Neuronal stem cell (in vitro differentiated cells): Measurements from ENCODE around the gene ZNF618.

Experiments used
- DNase-seq: peaks from one replicate; pipeline ENCODE4 v3.0.0-alpha.2; 2013; ENCODE audit warnings: low spot score
- H2AFZ ChIP-seq: one replicate; pipeline ENCODE4 v1.6.1; 2013; ENCODE audit warnings: mild to moderate bottlenecking, low read length, inconsistent platforms
- H2AK5ac ChIP-seq: 2 replicates; pipeline ENCODE4 v1.6.1; 2013; ENCODE audit warnings: low read depth, mild to moderate bottlenecking, inconsistent platforms, low read length, moderate library complexity, mixed read lengths
- H2BK120ac ChIP-seq: 2 replicates; pipeline ENCODE4 v1.6.1; 2013; ENCODE audit warnings: low read depth, mild to moderate bottlenecking, inconsistent platforms, low read length, moderate library complexity, mixed read lengths
- H2BK12ac ChIP-seq: one replicate; pipeline ENCODE4 v1.6.1; 2013; ENCODE audit warnings: low read length, inconsistent platforms
- H2BK15ac ChIP-seq: 2 replicates; pipeline ENCODE4 v1.6.1; 2013; ENCODE audit warnings: mild to moderate bottlenecking, low read length, inconsistent platforms, mixed read lengths
- H2BK5ac ChIP-seq: one replicate; pipeline ENCODE4 v1.6.1; 2013; ENCODE audit warnings: inconsistent platforms, mild to moderate bottlenecking, low read length, moderate library complexity
- H3K14ac ChIP-seq: one replicate; pipeline ENCODE4 v1.6.1; 2013; ENCODE audit warnings: low read length, inconsistent platforms
- H3K18ac ChIP-seq: 2 replicates; pipeline ENCODE4 v1.6.1; 2013; ENCODE audit warnings: low read length, inconsistent platforms
- H3K23ac ChIP-seq: 2 replicates; pipeline ENCODE4 v1.6.1; 2013; ENCODE audit warnings: low read depth, mild to moderate bottlenecking, mixed read lengths, low read length, inconsistent platforms; ENCODE audit not compliant: poor library complexity
- H3K27ac ChIP-seq: replicated peaks from 3 replicates; pipeline ENCODE4 v1.5.1; 2013; ENCODE audit warnings: low read length, inconsistent platforms
- H3K27me3 ChIP-seq, 3 experiments: 2 replicates each; pipeline ENCODE4 v1.6.1; 2013; ENCODE audit warnings: low read length in 3 of 3, mild to moderate bottlenecking in 2 of 3, inconsistent platforms in 1 of 3, low read depth in 1 of 3, mixed read lengths in 1 of 3, moderate library complexity in 1 of 3; ENCODE audit not compliant: control insufficient read depth in 3 of 3, insufficient read depth in 3 of 3
- H3K36me3 ChIP-seq, 2 donors: replicated peaks in 1 of 2; 2 replicates each; pipeline ENCODE4 v1.6.1; 2013; ENCODE audit warnings: low read length in 2 of 2; ENCODE audit not compliant: control insufficient read depth in 2 of 2, insufficient read depth in 2 of 2
- H3K4ac ChIP-seq: 2 replicates; pipeline ENCODE4 v1.6.1; 2013; ENCODE audit warnings: inconsistent platforms, mild to moderate bottlenecking, low read length, moderate library complexity
- H3K4me1 ChIP-seq, 2 donors: 1 replicate in 1 of 2; 2 replicates in 1 of 2; pipeline ENCODE4 v1.6.1; 2013; ENCODE audit warnings: low read length in 2 of 2, low read depth in 1 of 2; ENCODE audit not compliant: control insufficient read depth in 2 of 2, insufficient read depth in 1 of 2
- H3K4me2 ChIP-seq: one replicate; pipeline ENCODE4 v1.6.1; 2013; ENCODE audit warnings: mild to moderate bottlenecking, low read length, inconsistent platforms; ENCODE audit not compliant: insufficient read depth, poor library complexity, severe bottlenecking
- H3K4me3 ChIP-seq, 2 donors: 2 replicates each; pipeline ENCODE4 v1.5.1; 2013; ENCODE audit warnings: low read length in 2 of 2, mild to moderate bottlenecking in 2 of 2, inconsistent platforms in 1 of 2, moderate library complexity in 1 of 2
- H3K79me1 ChIP-seq: one replicate; pipeline ENCODE4 v1.6.1; 2013; ENCODE audit warnings: low read depth, mild to moderate bottlenecking, inconsistent platforms, low read length, moderate library complexity
- H3K9ac ChIP-seq: one replicate; pipeline ENCODE4 v1.6.1; 2013; ENCODE audit warnings: mild to moderate bottlenecking, low read depth, low read length, inconsistent platforms; ENCODE audit not compliant: poor library complexity
- H3K9me3 ChIP-seq, 2 donors: replicated peaks in 1 of 2; 2 replicates each; pipeline versions ENCODE3 to v1.6.1; 2013; ENCODE audit warnings: low read length in 2 of 2, mild to moderate bottlenecking in 2 of 2, inconsistent platforms in 1 of 2, low read depth in 1 of 2, mixed read lengths in 1 of 2, moderate library complexity in 1 of 2; ENCODE audit not compliant: control insufficient read depth in 2 of 2, insufficient read depth in 1 of 2
- H4K8ac ChIP-seq: one replicate; pipeline ENCODE4 v1.6.1; 2013; ENCODE audit warnings: low read depth, mild to moderate bottlenecking, inconsistent platforms, low read length, moderate library complexity
- H4K91ac ChIP-seq: one replicate; pipeline ENCODE4 v1.6.1; 2013; ENCODE audit warnings: low read length, low read depth, mild to moderate bottlenecking, inconsistent platforms; ENCODE audit not compliant: poor library complexity
- WGBS, 2 donors: extraction: QIAGEN DNeasy Blood & Tissue Kit; methylation state at CpG; one replicate each; pipeline ENCODE4 v1.1.7; 2013; ENCODE audit warnings: missing lambda C conversion rate in 2 of 2, mixed read lengths in 1 of 2; ENCODE audit not compliant: insufficient read length in 2 of 2, insufficient replicate concordance in 1 of 2; ENCODE audit errors: extremely low coverage in 2 of 2; 5-methylcytosine and 5-hydroxymethylcytosine counted together

ZNF618 gene

GRCh38 chr9:113954591-113954990, 78.5 kb downstream of the ZNF618 start:
- no peak overlapping the region for H2BK5ac ChIP-seq
- H3K4me2 ChIP-seq = no peak overlapping the region
- no peak overlapping the region for H2AK5ac ChIP-seq
- DNase-seq = no peak
- H3K36me3 ChIP-seq = peaks cover 0 to 8% of the 10 kb centered on the region in 2 donors
- H3K9me3 ChIP-seq = peaks cover 0 to 2% of the 10 kb centered on the region in 2 donors
- no peak overlapping the region for H3K9ac ChIP-seq
- H4K8ac ChIP-seq = no peak overlapping the region
- H3K4ac ChIP-seq = no peak overlapping the region
- H3K14ac ChIP-seq = no peak overlapping the region
- H2BK15ac ChIP-seq = no peak overlapping the region
- H4K91ac ChIP-seq = no peak overlapping the region
- H2AFZ ChIP-seq = no peak overlapping the region
- no peak overlapping the region for H2BK12ac ChIP-seq
- H2BK120ac ChIP-seq = no peak overlapping the region
- no peak overlapping the region for H3K27ac ChIP-seq
- H3K4me3 ChIP-seq = no peak overlapping the region
- no peaks in the 10 kb centered on the region for H3K27me3 ChIP-seq
- no peak overlapping the region for H3K18ac ChIP-seq
- peaks cover 0 to 3% of the 10 kb centered on the region in 2 donors for H3K4me1 ChIP-seq
- peaks cover 2% of the 10 kb centered on the region for H3K79me1 ChIP-seq
- H3K23ac ChIP-seq = no peak overlapping the region

- Histone ChIP-seq H3K4me1 (peaks cover 0 to 3% of the 10 kb centered on the region in 2 donors), H2BK15ac (no peak overlapping the region), H3K9me3 (peaks cover 0 to 2% of the 10 kb centered on the region in 2 donors), H2AK5ac (no peak overlapping the region), H3K36me3 (peaks cover 0 to 10% of the 10 kb centered on the region in 2 donors), H3K4me3 (no peak overlapping the region), H3K27ac (no peak overlapping the region), H3K4me2 (no peak overlapping the region), H3K23ac (no peak overlapping the region), H3K18ac (no peak overlapping the region), H3K9ac (no peak overlapping the region), H3K27me3 (no peaks in the 10 kb centered on the region), H2AFZ (no peak overlapping the region), H3K79me1 (no peaks in the 10 kb centered on the region), H3K4ac (no peak overlapping the region), H2BK5ac (no peak overlapping the region), H4K91ac (no peak overlapping the region), H3K14ac (no peak overlapping the region), H2BK120ac (no peak overlapping the region), H4K8ac (no peak overlapping the region), H2BK12ac (no peak overlapping the region)
- WGBS, 2 donors = no CpG with 5 or more reads among the region's 2 CpGs
- no peak for DNase-seq
Measured at GRCh38 chr9:113955076-113955752, 79.1 kb downstream of the ZNF618 start.

- Histone ChIP-seq H3K18ac (no peak overlapping the region), H3K79me1 (no peaks in the 10 kb centered on the region), H2BK15ac (no peak overlapping the region), H3K23ac (no peak overlapping the region), H3K27ac (no peak overlapping the region), H3K4ac (no peak overlapping the region), H2AFZ (no peak overlapping the region), H2BK12ac (no peak overlapping the region), H4K8ac (no peak overlapping the region), H3K4me1 (peaks cover 0 to 3% of the 10 kb centered on the region in 2 donors), H3K4me2 (no peak overlapping the region), H3K9ac (no peak overlapping the region), H3K14ac (no peak overlapping the region), H4K91ac (no peak overlapping the region), H2BK120ac (no peak overlapping the region), H3K9me3 (peaks cover 0 to 2% of the 10 kb centered on the region in 2 donors), H2BK5ac (no peak overlapping the region), H3K4me3 (no peak overlapping the region), H3K36me3 (peaks cover 2 to 11% of the 10 kb centered on the region in 2 donors), H2AK5ac (no peak overlapping the region), H3K27me3 (no peaks in the 10 kb centered on the region)
- no CpG with 5 or more reads among the region's 5 CpGs for WGBS, 2 donors
- DNase-seq = no peak
Measured at GRCh38 chr9:113956901-113957300, 80.8 kb downstream of the ZNF618 start.

GRCh38 chr9:113957351-113957750, 81.2 kb downstream of the ZNF618 start:
- Histone ChIP-seq H3K27me3 (no peaks in the 10 kb centered on the region), H2BK12ac (no peak overlapping the region), H2AK5ac (no peak overlapping the region), H2BK5ac (no peak overlapping the region), H3K4me3 (no peak overlapping the region), H4K91ac (no peak overlapping the region), H2BK15ac (no peak overlapping the region), H2AFZ (no peak overlapping the region), H3K27ac (no peak overlapping the region), H3K4me2 (no peak overlapping the region), H3K4ac (no peak overlapping the region), H3K9me3 (peaks cover 0 to 2% of the 10 kb centered on the region in 2 donors), H4K8ac (no peak overlapping the region), H3K14ac (no peak overlapping the region), H3K79me1 (no peaks in the 10 kb centered on the region), H3K18ac (no peak overlapping the region), H3K23ac (no peak overlapping the region), H3K9ac (no peak overlapping the region), H3K4me1 (peaks cover 0 to 3% of the 10 kb centered on the region in 2 donors), H3K36me3 (peaks cover 2 to 13% of the 10 kb centered on the region in 2 donors), H2BK120ac (no peak overlapping the region)
- no peak for DNase-seq
- no CpG with 5 or more reads among the region's 4 CpGs for WGBS, 2 donors
